HG02642 (cell line): Measurements from ENCODE around the gene SLC8A1.
A peak's percentile ranks its signal among the peaks of the same experiment; 100 is the strongest.

ENCODE experiments used
- ATAC-seq: cut with Tn5 transposase; IDR thresholded peaks from one replicate; pipeline ENCODE4 v1.9.1; 2021; ENCODE audit warnings: mild to moderate bottlenecking; ENCODE audit not compliant: unreplicated experiment, poor library complexity

Gene SLC8A1

DNA sequence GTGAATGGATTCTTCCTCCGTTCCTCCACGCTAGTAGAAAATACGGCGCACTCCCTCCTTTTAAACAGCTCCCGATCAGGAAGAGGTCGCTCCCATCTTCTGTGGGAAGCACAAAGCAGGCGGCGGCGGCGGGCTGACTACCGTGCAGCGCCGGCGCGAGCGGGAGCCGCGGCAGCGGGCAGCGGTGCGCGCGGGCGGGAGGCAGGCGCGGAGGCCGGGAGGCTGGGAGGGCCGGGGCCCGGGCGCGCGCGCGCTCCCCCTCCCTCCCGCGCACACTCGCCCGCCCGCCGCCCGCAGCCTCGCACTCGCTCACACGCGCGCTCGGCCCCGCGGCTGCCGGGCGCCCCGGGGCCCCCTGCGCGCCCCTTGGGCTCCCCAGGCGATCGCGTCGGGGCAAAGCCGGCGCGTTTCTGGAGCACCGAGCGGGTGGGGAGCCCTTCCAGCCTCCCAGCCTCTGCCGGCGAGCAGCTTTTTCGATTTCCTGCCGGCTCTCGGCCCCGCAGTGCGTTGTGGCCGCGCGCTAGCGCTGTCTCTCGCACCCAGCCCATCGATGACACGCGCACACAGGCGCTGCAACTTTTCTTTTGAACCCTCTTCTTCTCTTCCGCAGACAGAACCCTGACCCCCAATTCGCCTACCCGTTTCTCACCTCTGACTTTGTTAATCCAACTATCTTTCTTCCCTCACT lies at the start of gene SLC8A1:
TSS of gene SLC8A1 (minus strand) at position 173 of the 688 bp plus-strand sequence.
- peak; percentile 51 for ATAC-seq

- ATAC-seq = no peak
Measured at GRCh38 chr2:40499437-40499836, 47.5 kb upstream of the SLC8A1 start.

GRCh38 chr2:40497251-40497859 lies 45.5 kb upstream of the SLC8A1 start:
- ATAC-seq = no peak

DNA sequence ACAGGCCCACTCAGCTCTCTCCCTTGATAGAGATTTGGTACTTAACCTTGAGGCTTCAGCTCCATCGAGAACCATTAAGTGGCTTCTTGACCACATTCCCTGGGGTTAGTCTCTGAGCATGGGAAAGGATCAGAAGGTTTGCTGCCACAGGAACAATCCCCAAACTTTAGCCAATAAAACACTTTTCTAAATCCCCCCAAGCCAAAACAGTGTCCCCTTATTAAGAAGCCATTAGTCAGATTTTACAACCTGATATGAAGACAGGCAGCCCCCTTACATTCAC lies 37.7 kb upstream of the SLC8A1 start:
- ATAC-seq = no peak

- no peak for ATAC-seq
Measured at GRCh38 chr2:40488927-40489677, 37.2 kb upstream of the SLC8A1 start.

- ATAC-seq = no peak
Measured at GRCh38 chr2:40488101-40488601, 36.3 kb upstream of the SLC8A1 start.

- ATAC-seq = no peak
Measured at GRCh38 chr2:40487602-40488001, 35.7 kb upstream of the SLC8A1 start.

GRCh38 chr2:40485854-40486253 lies 34.0 kb upstream of the SLC8A1 start:
- ATAC-seq = no peak

- no peak for ATAC-seq
Measured at GRCh38 chr2:40485318-40485717, 33.4 kb upstream of the SLC8A1 start.

DNA sequence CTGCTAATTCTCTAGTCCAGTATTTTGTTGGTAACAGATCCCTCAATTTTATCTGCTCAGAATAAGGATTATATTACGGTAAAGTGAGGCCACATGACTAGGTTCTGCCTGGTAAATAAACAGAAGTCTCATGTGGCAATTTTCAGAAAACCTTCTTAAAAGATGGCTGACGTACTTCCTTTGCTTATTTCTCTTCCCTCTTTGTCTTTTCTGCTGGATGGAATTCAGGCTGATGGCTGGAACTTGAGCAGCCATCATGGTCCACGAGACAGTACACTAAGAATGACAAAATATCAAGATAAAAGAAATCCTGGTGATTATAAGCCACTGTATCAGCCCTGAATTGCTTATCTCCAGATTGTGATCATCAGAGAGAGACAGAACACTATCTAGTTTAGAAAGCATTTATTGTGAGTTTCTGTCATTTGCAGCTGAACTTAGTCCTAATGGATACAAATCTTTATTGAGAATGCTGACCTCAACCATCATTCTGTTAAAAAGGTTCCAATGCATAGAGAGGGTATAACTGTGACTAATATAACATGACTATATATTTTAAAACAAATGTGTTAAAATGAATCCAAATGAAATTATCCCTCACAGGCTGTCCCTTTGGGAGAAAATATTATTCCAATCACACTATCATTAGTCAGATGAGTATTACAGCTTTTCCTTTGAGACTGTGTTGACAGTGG lies 31.8 kb upstream of the SLC8A1 start:
- ATAC-seq = no peak

GRCh38 chr2:40480596-40480995 lies 28.7 kb upstream of the SLC8A1 start:
- no peak for ATAC-seq

- no peak for ATAC-seq
Measured at GRCh38 chr2:40480073-40480472, 28.2 kb upstream of the SLC8A1 start.

DNA sequence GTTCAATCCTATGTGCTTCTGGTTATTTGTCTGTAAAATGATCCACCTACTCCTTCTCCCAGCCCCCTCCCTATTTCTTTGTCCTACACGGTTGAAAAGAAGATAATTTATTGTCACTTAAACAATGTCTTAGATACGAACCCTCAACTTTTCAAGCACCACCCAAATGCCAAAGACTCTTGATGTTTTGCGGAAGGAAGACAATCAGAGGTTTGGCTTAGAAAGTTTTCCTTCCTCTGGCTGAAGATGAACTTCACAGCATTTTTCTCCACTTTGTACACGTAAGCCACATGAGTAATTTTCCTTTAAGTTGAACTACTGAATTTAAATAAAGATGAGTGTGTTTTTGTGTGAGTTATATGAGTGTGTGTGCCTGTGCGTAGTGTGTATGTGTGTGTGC lies 25.5 kb upstream of the SLC8A1 start:
- no peak for ATAC-seq

- ATAC-seq = no peak
Measured at GRCh38 chr2:40476436-40476835, 24.5 kb upstream of the SLC8A1 start.

GRCh38 chr2:40474306-40474705 lies 22.4 kb upstream of the SLC8A1 start:
- ATAC-seq = no peak

DNA sequence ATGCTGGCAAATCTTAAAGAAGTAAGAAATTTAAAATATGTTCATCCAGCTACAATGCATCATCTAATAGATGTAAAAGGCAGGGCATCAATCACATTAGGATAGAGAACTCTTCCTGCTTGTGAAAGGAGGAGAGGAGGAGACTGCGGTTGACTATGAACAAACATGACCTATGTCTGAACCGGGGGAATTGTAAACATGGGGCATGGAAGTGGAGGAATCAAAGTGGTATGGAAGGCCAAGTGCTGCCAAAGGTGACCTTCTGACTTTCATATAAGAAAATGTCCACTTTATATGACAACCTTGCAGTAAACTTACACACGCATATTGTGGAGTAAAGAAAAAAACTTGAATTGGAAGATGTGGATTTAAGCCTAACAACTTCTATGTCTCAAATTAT lies 20.0 kb upstream of the SLC8A1 start:
- ATAC-seq = no peak

GRCh38 chr2:40470822-40471813 lies 19.2 kb upstream of the SLC8A1 start:
- no peak for ATAC-seq

DNA sequence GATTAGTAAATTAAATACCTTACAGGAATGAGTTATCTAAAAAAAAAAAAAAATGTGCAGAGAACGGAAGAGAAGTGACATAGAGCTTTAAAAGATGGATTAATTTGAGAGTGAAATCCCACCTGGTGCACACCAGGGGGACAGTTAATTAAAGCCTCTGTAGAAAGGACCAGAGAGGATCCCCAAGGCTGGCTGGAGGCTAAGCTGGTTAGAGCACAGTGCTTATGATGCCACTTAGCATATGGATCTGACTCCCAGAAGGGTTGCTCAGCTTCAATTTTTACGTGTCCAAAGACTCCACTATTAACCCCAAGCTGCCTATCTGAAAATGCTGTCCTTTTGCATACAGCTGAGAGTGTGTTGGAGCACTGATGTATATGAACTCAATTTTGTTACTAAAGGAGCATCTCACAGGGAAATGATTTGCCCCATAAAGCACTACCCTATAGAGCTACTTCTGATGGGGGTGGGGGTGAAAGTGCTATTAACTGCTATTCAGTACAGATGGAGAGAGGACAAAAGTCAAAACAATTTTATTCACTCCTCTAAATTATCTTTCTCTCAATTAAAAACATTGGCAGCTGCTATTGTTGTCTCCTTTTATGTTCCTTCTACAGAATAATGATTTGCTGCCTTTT lies 15.2 kb upstream of the SLC8A1 start:
- no peak for ATAC-seq

DNA sequence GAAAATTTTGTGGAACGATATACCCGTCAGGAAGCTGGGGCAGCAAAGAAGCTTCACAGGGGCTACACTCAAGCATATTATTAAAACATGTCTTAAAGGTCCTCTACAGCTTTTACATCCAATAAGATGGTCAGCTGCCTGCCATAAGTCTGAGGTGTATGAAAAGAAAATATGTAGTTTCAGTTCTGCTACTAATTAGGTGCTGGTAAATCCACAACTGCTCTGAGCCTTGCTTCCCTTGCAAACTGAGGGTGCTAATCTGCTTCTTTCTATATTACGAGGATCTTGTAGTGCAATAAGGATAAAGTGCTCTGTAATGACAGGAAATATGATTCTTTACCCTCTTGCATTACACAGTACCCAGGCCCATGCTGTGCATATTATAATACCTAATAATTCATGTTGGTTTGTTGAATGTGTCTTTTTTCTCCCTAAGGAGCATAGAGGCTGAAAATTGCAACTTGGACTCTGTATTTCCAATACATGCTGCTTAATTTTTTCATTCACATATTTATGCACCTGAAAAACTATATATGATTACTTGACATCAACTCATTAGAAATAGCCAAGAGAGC lies 14.5 kb upstream of the SLC8A1 start:
- no peak for ATAC-seq
